Stimulated activated CD8-positive, alpha-beta memory T cell treated with anti-CD3 and anti-CD28 coated beads, Interleukin-15, amount 100 ng/mL, for 1 hour (primary cell): ENCODE data around the gene PDCD2.
"Not testable (repeated sequence)": the region's sequence is repeated elsewhere in the genome, so short reads cannot be mapped to it uniquely, and the experiment has no call there.

Experiments used
- DNase-seq: peaks from one replicate; pipeline ENCODE4 v3.0.0-alpha.2; 2020; ENCODE audit warnings: low read depth

The PDCD2 gene

DNA sequence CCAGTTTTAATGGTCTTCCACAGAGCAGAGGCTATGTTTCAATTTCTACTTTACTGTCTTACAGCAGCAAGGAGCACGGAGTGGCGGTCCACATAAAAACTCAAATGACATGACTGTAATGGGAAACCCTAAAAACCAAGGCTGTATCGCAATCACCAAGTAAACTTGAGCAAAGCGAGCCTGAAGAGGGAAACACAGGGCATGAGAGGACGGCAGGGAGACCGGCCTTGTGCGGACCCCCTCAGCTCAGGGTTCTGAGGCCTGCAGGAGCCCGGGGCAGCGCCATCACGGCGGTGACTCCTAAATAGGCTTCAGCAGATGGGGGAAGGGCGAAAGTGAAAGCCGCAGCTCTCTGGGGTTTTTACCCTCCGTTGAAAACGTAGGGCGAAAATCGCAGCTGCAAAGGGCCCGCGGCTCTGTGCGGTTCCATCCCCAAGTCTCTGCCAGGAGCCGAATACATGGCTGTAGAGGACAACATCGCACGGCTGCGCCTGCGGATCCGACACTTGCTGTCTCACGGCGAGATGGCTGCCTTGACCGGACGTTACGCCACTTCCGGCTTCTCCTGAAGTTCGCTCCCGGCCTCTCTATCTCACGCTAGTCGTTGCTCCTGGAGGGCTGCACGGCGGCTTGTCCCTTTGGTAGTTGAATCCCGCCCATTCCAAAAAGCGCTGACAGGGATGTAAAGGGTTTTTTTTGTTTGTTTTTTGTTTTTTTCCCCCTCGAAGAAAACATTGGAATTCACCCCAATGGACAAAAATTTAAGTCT, 31.5 kb downstream of the PDCD2 start, which contains the start of gene PSMB1:
Gene PSMB1 (minus strand): TSS at position 543 of the 769 bp plus-strand sequence. CDS start 65 bp downstream, at position 478.
- DNase-seq = peak; percentile 71

DNA sequence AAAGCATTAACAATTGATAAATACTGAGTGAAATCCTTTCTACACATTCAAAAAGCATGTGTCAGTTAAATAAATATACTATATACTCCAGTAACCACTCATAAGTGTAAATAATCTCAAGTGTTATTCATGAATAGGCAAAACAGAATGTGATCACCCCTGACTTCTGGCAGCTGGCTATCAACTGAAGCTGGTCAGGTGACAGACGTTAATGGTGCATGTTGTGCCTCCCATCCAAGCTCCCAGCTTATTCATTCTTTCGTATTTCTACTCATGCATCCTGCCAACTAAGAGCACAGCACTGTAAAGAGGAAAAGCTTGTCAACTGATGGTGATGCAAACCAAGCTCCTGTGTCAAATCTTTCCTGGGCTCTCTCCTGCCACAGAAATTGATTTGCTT, 39.0 kb downstream of the PDCD2 start:
- no peak for DNase-seq

DNA sequence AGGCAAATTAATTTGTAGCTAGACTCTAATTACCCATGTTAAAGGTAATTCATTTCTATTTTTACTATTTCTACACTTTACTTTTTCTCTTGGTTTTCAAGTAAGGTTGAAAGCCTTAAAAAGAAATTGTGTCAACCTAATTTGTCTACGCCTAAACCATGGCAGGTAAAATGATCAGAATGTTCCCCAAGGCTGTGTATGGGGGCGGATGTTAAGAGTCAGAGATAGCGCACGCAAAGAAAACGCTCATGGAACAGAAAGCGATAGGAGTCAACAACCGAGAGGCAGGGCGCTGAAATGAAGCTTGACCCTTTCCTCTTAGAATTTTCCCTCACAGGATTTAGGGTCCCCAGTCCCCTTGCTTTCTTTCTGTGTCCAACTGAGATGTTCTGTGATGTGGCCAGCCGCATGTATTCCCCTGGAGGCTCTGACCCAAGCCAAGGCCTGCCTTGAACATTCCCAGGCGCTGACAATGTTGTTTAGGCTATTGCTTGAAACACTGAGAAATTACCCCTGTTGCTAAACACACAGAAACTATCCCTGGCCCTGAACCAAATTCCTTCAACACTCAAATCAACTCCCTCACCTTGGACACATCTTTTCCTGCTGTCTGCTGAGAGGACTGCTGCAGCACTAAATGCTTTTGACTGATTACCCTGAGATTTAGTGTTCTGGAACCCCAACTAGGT, 42.3 kb downstream of the PDCD2 start:
- DNase-seq = no peak

DNA sequence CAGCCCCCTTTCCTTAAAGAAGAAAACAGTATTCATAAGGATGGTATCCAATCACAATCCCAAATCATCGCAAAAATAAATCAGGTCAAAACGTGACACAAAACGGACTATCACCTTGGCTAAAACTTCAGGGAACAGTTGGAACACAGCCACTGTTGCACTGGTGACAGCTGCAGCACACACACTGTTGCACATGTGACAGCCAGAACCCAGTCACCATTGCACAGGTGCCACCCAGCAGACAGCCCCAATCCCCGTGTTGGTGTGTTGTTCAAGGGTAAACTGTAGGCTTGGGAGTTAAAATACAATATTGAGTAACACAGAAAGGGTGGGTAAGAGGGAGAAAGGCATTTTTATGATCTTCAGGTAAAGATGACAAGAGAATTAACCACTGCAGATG, 47.1 kb downstream of the PDCD2 start:
- no peak for DNase-seq

DNA sequence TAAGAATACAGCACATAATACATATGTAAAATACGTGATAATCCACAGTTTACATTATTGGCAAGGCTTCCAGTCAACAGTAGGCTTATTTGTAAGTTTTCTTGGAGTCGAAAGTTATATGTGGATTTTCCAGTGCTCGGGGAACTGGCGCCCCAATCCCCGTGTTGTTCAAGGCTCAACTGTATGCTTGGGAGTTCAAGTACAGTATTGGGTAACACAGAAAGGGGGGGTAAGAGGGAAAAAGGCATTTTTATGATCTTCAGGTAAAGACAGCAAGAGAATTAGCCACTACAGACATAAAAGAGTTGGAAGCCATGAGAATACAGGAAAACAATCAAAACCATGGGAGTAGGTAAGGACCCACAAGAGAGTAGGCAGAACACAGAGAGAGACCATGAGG, 47.8 kb downstream of the PDCD2 start:
- DNase-seq = no peak

DNA sequence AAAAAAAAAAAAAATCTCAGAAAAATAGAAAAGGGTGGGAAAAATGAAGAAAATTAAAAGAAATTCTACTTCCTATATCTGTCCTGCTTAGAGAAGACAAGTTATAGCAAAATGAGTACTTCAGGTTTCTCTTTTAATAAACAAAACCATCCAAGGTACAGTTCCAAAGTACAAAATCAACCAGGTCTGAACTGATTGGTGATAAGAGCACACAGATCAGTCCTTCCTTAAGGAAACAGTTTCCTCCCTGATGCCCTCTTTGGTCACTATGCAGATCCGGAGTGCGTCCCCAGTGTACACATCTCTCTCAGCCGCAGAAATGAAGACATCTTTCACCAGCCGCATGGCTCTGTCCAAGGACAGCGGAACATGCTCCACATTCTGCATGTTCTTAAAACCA, 49.4 kb downstream of the PDCD2 start:
- no peak for DNase-seq

DNA sequence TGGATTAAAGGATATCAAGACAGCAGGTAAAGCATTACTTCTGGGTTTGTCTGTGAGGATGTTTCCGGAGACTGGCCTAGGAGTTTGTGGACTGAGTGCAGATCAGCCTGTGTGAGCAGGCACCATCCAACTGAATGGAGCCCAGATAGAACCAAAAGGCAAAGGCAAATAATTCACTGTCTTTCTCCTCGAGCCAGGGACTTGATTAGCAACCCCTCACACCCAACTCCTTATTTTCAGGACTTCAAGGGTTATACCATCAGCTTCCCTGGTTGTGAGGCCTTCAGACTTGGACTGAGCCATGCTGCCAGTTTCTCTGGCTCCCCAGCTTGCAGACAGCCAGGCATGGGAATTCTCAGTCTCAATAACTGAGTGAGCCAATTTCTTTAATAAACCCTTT, 50.6 kb downstream of the PDCD2 start:
- no peak for DNase-seq

DNA sequence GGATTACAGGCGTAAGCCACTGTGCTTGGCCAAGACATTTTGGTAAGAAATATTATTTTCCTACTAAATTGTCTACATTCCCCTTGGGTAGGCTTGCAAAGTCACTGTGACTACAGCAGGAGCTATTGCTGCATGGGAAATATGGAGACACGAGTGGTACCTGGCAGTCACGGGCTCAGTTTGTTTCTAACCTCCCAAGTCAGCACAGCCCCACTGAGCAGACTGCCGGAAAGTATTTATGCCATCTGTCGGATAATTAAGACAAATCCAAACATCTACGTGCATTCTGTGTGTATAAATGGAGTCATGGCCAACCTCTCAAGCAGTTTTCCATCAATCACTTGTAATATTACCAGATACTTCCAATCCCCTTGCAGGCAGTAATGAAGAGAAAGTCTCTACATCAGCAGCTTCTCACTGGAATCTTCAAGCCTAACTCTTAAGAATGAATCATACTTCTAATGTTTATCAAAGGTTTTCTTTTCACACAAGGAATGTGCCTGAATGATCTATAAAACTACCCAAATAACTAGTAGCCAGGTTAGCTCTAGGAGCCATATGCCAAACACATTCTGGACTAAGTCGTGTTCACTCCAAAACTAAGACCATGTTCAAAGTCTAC, 51.5 kb downstream of the PDCD2 start:
- DNase-seq = no peak

DNA sequence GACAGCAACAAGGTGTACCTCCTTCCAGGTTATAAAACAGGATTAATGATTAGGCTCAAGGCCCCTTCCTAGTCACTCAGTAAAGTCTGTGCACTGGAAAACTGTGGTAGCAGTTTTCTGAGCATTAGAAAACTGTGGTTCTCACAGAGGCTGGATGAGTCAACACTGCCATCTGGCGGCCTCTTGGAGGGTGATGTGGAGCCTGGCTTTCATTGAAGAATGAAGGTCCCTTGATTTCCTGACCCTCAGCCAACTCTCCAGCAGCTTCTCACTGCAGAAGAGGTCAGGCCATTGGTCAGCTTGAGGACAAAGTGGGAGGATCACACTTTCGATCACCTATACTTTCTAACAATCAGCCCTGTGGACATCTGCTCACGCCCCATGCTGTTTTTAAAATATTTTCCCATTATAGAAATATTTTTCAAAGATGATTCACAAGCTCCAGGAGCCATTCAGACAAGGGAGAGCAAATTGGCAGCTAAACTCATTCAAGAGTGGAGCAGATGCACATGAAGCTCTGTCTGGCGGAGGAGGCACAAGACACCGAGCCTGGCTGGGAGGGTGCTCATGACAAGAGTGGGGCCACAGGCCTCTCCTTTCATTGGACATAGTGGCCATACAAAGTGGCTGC, 54.5 kb downstream of the PDCD2 start:
- peak; percentile 44 for DNase-seq

DNA sequence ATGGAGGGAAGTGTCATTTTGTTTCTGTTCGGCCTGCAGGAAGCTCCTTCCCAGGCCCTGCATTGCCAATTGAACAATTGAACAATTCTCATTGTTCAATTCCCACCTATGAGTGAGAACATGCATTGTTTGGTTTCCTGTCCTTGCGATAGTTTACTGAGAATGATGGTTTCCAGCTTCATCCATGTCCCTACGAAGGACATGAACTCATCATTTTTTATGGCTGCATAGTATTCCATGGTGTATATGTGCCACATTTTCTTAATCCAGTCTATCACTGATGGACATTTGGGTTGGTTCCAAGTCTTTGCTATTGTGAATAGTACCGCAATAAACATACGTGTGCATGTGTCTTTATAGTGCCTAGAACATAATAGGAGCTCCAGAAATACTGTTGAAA, 56.4 kb downstream of the PDCD2 start:
- not testable (repeated sequence) for DNase-seq

DNA sequence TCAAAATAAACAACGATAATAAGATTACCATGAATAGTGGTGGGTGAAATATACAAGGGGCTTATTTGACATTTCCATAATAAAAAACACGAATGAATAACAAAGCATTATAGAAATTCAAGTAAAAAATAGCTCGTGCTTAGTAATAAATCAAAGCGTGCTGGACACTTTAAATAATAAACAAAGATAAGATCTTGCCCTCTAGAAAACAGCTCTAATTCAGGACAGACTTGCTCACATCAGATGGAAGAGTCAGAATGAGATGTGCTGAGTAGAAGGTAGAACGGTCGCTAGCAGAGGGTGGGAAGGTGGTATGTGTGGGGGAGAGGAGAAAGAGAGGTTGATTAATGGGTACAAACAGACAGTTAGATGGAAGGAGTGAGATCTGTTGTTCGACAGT, 58.6 kb downstream of the PDCD2 start:
- DNase-seq = no peak
